Upper lobe of left lung (tissue), 6 donors: ENCODE results near the gene SPPL3. TPM values are rescaled to one million over a fixed set of nuclear protein-coding genes. Genes with fewer than 3 reads are reported as not detected.

Experiments
- ATAC-seq, 2 donors: fragments of 200-7000 bp; cut with Tn5 transposase; one replicate each; pipeline ENCODE4 v1.9.1; 2022; ENCODE audit warnings: mild to moderate bottlenecking in 2 of 2, moderate library complexity in 2 of 2; ENCODE audit not compliant: low FRiP score in 2 of 2
- DNase-seq, 2 donors: peaks; one replicate each; pipeline ENCODE4 v3.0.0-alpha.2; 2019 to 2020
- H3K27ac ChIP-seq, 4 donors: fragments of 200-600 bp; sonication (generic); one replicate each; pipeline ENCODE4 v1.5.1; 2016 to 2019
- H3K27me3 ChIP-seq, 4 donors: fragments of 200-600 bp; sonication (generic); one replicate each; pipeline ENCODE4 v1.5.1; 2017 to 2019
- H3K36me3 ChIP-seq, 4 donors: fragments of 200-600 bp; sonication (generic); one replicate each; pipeline ENCODE4 v1.5.1; 2016 to 2019
- H3K4me1 ChIP-seq, 4 donors: fragments of 200-600 bp; sonication (generic); one replicate each; pipeline ENCODE4 v1.5.1; 2018 to 2019
- H3K4me3 ChIP-seq, 4 donors: fragments of 200-600 bp; sonication (generic); one replicate each; pipeline ENCODE4 v1.5.1; 2017 to 2019; ENCODE audit warnings: mild to moderate bottlenecking in 2 of 4, moderate library complexity in 1 of 4
- H3K9me3 ChIP-seq, 4 donors: fragments of 200-600 bp; sonication (generic); one replicate each; pipeline ENCODE4 v1.5.1; 2018 to 2019
- CTCF ChIP-seq, 6 experiments: fragments of 450-650 bp in 4 of 6; fragments of 200-600 bp in 2 of 6; sonication (generic) in 2 of 6; IDR thresholded peaks; one replicate each; pipeline ENCODE4 v1.5.1; 2016 to 2019; ENCODE audit warnings: antibody characterized with exemption in 6 of 6
- EP300 ChIP-seq, 4 donors: sonication (generic); formaldehyde crosslinking; IDR thresholded peaks; one replicate each; pipeline ENCODE4 v1.5.1; 2017; ENCODE audit warnings: antibody characterized with exemption in 4 of 4, control low read depth in 2 of 4
- POLR2A ChIP-seq, 4 donors: fragments of 450-650 bp; IDR thresholded peaks; one replicate each; pipeline ENCODE4 v1.5.1; 2016 to 2017; ENCODE audit warnings: antibody characterized with exemption in 4 of 4, mild to moderate bottlenecking in 2 of 4
- POLR2AphosphoS5 ChIP-seq, 2 donors: sonication (generic); formaldehyde crosslinking; IDR thresholded peaks; one replicate each; pipeline ENCODE4 v1.5.1; 2017; ENCODE audit warnings: antibody characterized with exemption in 2 of 2
- WGBS, 2 donors: methylation state at CpG; one replicate each; pipeline ENCODE4 v1.1.5; 2017 to 2018; 5-methylcytosine and 5-hydroxymethylcytosine counted together
- total RNA-seq, 6 donors: library from RNA; depleted of rRNA in 4 of 6; stranded (reverse); fragments of >200 nt in 4 of 6; gene quantifications; one replicate each; pipeline versions ENCODE4 v1.1.0 to v1.2.1, GENCODE V29; 2016 to 2021
- donor health status: DM: no; HTN: no; CAD: no; lungs with moderate emphysema.
- donor health status: DM: no; HTN: yes; CAD: no; lungs with severe emphysema.

Gene SPPL3
- total RNA-seq, 6 donors from 2014 or later = 17.8 to 44.3 (median 23.2) TPM

- no peak overlapping the region for H3K27ac ChIP-seq
- 19 to 25% methylated on average over 3 of the region's 3 CpGs for WGBS, 2 donors
- H3K27me3 ChIP-seq = no peaks in the 10 kb centered on the region
- ATAC-seq (peak; percentile 61 to 83), DNase-seq (peak in 1 of 2 donors; percentile 75)
- no peaks in the 10 kb centered on the region for H3K36me3 ChIP-seq
- peaks cover 0 to 11% (median 1%) of the 10 kb centered on the region in 4 donors for H3K4me1 ChIP-seq
- H3K4me3 ChIP-seq = no peak overlapping the region
- TF ChIP-seq CTCF (IDR thresholded peaks at IDR 0.05) (no peak), POLR2AphosphoS5 (IDR thresholded peaks at IDR 0.05) (no peak), EP300 (IDR thresholded peaks at IDR 0.05) (no peak), POLR2A (IDR thresholded peaks at IDR 0.05) (no peak)
- no peaks in the 10 kb centered on the region for H3K9me3 ChIP-seq
Observed at GRCh38 chr12:120939523-120939922, 35.4 kb upstream of the SPPL3 start.

- Histone ChIP-seq H3K4me1 (peaks cover 0 to 9% (median 1%) of the 10 kb centered on the region in 4 donors), H3K27ac (no peak overlapping the region), H3K4me3 (no peak overlapping the region), H3K36me3 (no peaks in the 10 kb centered on the region), H3K9me3 (no peaks in the 10 kb centered on the region), H3K27me3 (no peaks in the 10 kb centered on the region)
- no peak for TF ChIP-seq POLR2AphosphoS5 (IDR thresholded peaks at IDR 0.05)
- TF ChIP-seq CTCF (IDR thresholded peaks at IDR 0.05) = no peak
- ATAC-seq (no peak), DNase-seq (no peak)
- 61 to 73% methylated on average over 3 of the region's 3 CpGs for WGBS, 2 donors
Observed at GRCh38 chr12:120938496-120938895, 34.3 kb upstream of the SPPL3 start.

- Histone ChIP-seq H3K36me3 (no peaks in the 10 kb centered on the region), H3K4me3 (no peak overlapping the region), H3K27me3 (no peaks in the 10 kb centered on the region), H3K9me3 (no peaks in the 10 kb centered on the region), H3K4me1 (peaks cover 0 to 9% (median 1%) of the 10 kb centered on the region in 4 donors), H3K27ac (peak overlapping the region in 1 of 4 donors; percentile 26)
- TF ChIP-seq POLR2AphosphoS5 (IDR thresholded peaks at IDR 0.05) (no peak), CTCF (IDR thresholded peaks at IDR 0.05) (no peak), EP300 (IDR thresholded peaks at IDR 0.05) (no peak), POLR2A (IDR thresholded peaks at IDR 0.05) (no peak)
- ATAC-seq (peak in 1 of 2 donors; percentile 76), DNase-seq (peak in 1 of 2 donors; percentile 30)
- 33 to 61% methylated on average over 2 of the region's 2 CpGs for WGBS, 2 donors
Observed at GRCh38 chr12:120936197-120936596, 32.0 kb upstream of the SPPL3 start.

- H3K4me1 ChIP-seq = peaks cover 0 to 9% (median 0%) of the 10 kb centered on the region in 4 donors
- WGBS, 2 donors = 67 to 80% methylated on average over 6 of the region's 6 CpGs
- H3K36me3 ChIP-seq = no peaks in the 10 kb centered on the region
- H3K4me3 ChIP-seq = no peak overlapping the region
- ATAC-seq (no peak), DNase-seq (no peak)
- no peak overlapping the region for H3K27ac ChIP-seq
- H3K27me3 ChIP-seq = no peaks in the 10 kb centered on the region
- no peaks in the 10 kb centered on the region for H3K9me3 ChIP-seq
- no peak for TF ChIP-seq POLR2A (IDR thresholded peaks at IDR 0.05)
Observed at GRCh38 chr12:120933786-120934185, 29.6 kb upstream of the SPPL3 start.

GRCh38 chr12:120932956-120933526 lies 28.9 kb upstream of the SPPL3 start:
- TF ChIP-seq POLR2AphosphoS5 (IDR thresholded peaks at IDR 0.05) (no peak), CTCF (IDR thresholded peaks at IDR 0.05) (no peak), POLR2A (IDR thresholded peaks at IDR 0.05) (no peak), EP300 (IDR thresholded peaks at IDR 0.05) (no peak)
- H3K4me3 ChIP-seq = no peak overlapping the region
- ATAC-seq = no peak
- no peak for DNase-seq
- peaks cover 0 to 9% (median 0%) of the 10 kb centered on the region in 4 donors for H3K4me1 ChIP-seq
- H3K36me3 ChIP-seq = no peaks in the 10 kb centered on the region
- H3K9me3 ChIP-seq = no peaks in the 10 kb centered on the region
- 71 to 82% methylated on average over 9 of the region's 9 CpGs for WGBS, 2 donors
- no peak overlapping the region for H3K27ac ChIP-seq
- H3K27me3 ChIP-seq = no peaks in the 10 kb centered on the region
